Stimulated activated CD4-positive, alpha-beta T cell treated with anti-CD3 and anti-CD28 coated beads, TNF-alpha, amount 100 ng/mL, for 4 hours (primary cell): ENCODE results near the gene PCDHGA1.
"Not testable (repeated sequence)": the region's sequence is repeated elsewhere in the genome, so short reads cannot be mapped to it uniquely, and the experiment has no call there.

ENCODE experiments used
- DNase-seq, 3 experiments: peaks; one replicate each; pipeline ENCODE4 v3.0.0-alpha.2; 2020; ENCODE audit warnings: low read depth in 3 of 3

PCDHGA1 gene

DNA sequence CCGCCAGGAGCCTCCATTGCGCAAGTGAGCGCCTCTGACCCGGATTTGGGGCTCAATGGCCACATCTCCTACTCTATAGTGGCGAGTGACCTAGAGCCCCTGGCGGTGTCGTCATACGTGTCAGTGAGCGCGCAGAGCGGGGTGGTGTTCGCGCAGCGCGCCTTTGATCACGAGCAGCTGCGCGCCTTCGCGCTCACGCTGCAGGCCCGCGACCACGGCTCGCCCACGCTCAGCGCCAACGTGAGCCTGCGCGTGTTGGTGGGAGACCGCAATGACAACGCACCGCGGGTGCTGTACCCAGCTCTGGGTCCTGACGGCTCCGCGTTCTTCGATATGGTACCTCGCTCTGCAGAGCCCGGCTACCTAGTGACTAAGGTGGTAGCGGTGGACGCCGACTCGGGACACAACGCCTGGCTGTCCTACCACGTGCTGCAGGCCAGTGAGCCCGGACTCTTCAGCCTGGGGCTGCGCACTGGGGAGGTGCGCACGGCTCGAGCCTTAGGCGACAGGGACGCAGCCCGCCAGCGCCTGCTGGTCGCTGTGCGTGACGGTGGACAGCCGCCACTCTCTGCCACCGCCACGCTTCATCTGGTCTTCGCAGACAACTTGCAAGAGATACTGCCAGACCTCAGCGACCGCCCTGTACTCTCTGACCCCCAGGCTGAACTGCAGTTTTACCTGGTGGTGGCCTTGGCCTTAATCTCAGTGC, 79.4 kb downstream of the PCDHGA1 start:
- no peak for DNase-seq

DNA sequence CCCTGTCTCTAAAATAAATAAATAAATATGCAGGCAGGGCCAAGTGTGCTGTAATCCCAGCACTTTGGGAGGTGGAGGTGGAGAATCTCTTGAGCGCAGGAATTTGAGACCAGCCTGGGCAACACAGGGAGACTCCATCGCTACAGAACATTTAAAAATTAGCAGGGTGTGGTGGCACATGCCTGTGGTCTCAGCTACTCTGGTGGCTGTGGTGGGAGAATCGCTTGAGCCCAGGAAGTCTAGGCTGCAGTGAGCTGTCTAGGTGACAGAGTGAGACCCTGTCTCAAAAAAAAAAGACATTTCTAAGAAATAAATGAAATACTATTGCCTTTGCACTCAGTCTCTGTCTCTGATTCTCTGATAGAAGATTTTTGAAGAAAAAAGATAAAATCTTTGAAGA, 81.3 kb downstream of the PCDHGA1 start:
- no peak for DNase-seq

DNA sequence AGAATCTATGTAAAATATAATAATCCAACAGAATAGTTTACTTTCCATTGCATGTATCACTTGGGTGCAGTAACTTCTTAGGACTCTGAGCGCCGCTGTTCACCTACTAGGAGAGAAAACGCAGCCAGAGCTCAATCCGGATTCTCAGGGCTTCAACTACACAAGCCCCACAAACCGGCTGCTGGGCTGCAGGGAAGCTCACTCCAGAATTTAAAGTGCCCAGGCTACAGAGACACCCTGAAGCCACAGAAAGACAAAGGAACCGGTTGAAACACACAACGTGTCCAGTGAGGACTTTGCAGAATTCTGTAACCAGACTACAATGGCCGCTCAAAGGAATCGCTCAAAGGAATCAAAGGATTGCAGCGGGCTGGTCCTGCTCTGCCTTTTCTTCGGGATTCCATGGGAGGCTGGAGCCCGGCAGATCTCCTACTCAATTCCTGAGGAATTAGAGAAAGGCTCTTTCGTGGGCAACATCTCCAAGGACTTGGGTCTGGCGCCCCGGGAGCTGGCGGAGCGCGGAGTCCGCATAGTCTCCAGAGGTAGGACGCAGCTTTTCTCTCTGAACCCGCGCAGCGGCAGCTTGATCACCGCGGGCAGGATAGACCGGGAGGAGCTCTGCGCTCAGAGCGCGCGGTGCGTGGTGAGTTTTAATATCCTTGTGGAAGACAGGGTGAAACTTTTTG, 82.7 kb downstream of the PCDHGA1 start, which contains the start of gene PCDHGA10:
Gene PCDHGA10 (plus strand): TSS at position 134 of the 686 bp plus-strand sequence. CDS start 189 bp downstream, at position 323.
- DNase-seq = peak in 2 of 3 experiments; percentile 32 to 42

GRCh38 chr5:141413540-141414069, 83.3 kb downstream of the PCDHGA1 start:
- no peak for DNase-seq

- not testable (repeated sequence) for DNase-seq
Measured at GRCh38 chr5:141414548-141415274, 84.4 kb downstream of the PCDHGA1 start.

DNA sequence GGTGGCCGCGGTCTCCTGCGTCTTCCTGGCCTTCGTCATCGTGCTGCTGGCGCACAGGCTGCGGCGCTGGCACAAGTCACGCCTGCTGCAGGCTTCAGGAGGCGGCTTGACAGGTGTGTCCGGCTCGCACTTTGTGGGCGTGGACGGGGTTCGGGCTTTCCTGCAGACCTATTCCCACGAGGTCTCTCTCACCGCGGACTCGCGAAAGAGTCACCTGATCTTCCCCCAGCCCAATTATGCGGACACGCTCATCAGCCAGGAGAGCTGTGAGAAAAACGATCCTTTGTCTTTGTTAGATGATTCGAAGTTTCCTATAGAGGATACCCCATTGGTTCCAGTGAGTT, 84.9 kb downstream of the PCDHGA1 start:
- not testable (repeated sequence) for DNase-seq

- not testable (repeated sequence) for DNase-seq
Measured at GRCh38 chr5:141417494-141418172, 87.3 kb downstream of the PCDHGA1 start, which contains the start of gene PCDHGB7. PCDHGB7 (plus strand) TSS chr5:141417677; CDS start chr5:141417860, 183 bp downstream.

GRCh38 chr5:141419074-141419880, 89.0 kb downstream of the PCDHGA1 start:
- DNase-seq = no peak

GRCh38 chr5:141420855-141421488, 90.7 kb downstream of the PCDHGA1 start, which contains the start of gene PCDHGA11:
PCDHGA11 (plus strand) TSS chr5:141421051; CDS start chr5:141421228, 177 bp downstream.
- no peak for DNase-seq

GRCh38 chr5:141421489-141421855, 91.2 kb downstream of the PCDHGA1 start:
- DNase-seq = no peak

DNA sequence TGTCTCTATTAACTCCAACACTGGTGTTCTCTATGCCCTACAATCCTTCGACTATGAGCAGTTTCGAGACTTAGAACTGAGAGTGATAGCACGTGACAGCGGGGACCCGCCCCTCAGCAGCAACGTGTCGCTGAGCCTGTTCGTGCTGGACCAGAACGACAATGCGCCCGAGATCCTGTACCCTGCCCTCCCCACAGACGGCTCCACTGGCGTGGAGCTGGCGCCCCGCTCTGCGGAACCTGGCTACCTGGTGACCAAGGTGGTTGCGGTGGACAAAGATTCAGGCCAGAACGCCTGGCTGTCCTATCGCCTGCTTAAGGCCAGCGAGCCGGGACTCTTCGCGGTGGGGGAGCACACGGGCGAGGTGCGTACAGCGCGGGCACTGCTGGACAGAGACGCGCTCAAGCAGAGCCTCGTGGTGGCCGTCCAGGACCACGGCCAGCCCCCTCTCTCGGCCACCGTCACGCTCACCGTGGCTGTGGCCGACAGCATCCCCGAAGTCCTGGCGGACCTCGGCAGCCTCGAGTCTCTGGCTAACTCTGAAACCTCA, 92.5 kb downstream of the PCDHGA1 start:
- no peak for DNase-seq

DNA sequence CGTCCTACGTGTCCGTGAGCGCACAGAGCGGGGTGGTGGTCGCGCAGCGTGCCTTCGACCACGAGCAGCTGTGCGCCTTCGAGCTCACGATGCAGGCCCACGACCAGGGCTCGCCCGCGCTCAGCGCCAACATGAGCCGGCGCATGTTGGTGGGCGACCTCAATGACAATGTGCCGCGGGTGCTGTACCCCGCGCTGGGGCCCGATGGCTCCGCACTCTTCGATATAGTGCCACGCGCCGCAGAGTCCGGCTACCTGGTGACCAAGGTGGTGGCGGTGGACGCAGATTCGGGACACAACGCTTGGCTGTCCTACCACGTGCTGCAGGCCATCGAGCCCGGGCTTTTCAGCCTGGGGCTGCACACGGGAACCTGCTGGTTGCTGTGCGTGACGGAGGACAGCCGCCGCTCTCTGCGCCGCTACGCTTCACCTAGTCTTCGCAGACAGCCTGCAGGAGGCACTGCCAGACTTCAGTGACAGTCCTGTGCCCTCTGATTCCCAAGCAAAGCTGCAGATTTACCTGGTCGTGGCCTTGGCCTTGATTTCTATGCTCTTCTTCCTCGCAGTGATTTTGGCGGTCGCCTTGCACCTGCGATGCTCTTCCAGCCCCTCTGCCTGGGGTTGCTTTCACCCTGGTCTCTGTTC, 97.6 kb downstream of the PCDHGA1 start:
- no peak for DNase-seq

- no peak for DNase-seq
Measured at GRCh38 chr5:141430332-141431113, 100.2 kb downstream of the PCDHGA1 start, which contains the start of gene PCDHGA12. PCDHGA12 (plus strand) TSS chr5:141430507; CDS start chr5:141430760, 253 bp downstream.

- DNase-seq = no peak
Measured at GRCh38 chr5:141431286-141431685, 101.0 kb downstream of the PCDHGA1 start.

DNA sequence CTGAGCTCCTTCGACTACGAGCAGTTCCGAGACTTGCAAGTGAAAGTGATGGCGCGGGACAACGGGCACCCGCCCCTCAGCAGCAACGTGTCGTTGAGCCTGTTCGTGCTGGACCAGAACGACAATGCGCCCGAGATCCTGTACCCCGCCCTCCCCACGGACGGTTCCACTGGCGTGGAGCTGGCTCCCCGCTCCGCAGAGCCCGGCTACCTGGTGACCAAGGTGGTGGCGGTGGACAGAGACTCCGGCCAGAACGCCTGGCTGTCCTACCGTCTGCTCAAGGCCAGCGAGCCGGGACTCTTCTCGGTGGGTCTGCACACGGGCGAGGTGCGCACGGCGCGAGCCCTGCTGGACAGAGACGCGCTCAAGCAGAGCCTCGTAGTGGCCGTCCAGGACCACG, 102.0 kb downstream of the PCDHGA1 start:
- not testable (repeated sequence) for DNase-seq

DNA sequence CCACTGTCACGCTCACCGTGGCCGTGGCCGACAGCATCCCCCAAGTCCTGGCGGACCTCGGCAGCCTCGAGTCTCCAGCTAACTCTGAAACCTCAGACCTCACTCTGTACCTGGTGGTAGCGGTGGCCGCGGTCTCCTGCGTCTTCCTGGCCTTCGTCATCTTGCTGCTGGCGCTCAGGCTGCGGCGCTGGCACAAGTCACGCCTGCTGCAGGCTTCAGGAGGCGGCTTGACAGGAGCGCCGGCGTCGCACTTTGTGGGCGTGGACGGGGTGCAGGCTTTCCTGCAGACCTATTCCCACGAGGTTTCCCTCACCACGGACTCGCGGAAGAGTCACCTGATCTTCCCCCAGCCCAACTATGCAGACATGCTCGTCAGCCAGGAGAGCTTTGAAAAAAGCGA, 102.4 kb downstream of the PCDHGA1 start:
- DNase-seq = not testable (repeated sequence)

DNA sequence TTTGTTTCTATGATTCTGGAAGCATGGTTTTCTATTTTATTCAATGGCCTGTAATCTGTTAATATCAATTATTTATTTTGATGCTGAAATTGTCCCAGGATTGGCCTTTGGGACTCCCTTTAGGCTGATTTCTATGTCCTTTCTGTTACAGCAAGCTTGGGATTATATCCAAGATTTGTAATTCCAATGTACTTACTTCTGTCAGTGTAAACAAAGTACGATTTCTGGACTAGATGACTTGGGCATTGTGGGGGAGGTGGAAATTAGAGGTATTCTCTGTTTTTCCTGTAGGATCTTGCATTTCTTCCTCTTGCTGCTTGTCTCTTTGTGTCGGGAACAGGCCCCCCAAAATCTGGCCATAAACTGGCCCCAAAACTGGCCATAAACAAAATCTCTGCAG, 103.7 kb downstream of the PCDHGA1 start:
- DNase-seq = no peak

- DNase-seq = no peak
Measured at GRCh38 chr5:141437221-141437620, 106.9 kb downstream of the PCDHGA1 start.
